Activated CD8-positive, alpha-beta memory T cell treated with anti-CD3 and anti-CD28 coated beads for 24 hours (primary cell): Measurements from ENCODE around the gene SDK1.
"Not testable (repeated sequence)": the region's sequence is repeated elsewhere in the genome, so short reads cannot be mapped to it uniquely, and the experiment has no call there.

ENCODE experiments used
- DNase-seq: peaks from one replicate; pipeline ENCODE4 v3.0.0-alpha.2; 2020

SDK1 gene

DNA sequence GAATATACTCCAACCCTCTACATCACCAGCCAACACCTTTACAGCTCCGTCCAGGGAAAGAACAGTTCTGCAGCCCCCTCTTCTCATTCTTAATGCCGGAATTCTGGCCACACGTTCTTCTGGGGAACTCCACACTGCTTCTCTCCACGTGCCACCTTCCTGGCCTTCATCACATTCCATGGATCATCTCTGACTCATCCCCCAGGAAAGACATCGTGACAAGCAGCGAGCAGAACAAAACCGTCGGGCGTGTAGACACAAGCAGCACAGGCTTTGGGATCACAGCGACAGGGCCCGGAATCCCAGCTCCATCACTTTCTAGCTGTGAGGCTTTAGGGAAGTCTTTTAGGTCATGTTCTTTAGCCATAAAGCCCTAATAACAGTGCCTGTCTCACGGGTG, 790.7 kb downstream of the SDK1 start:
- DNase-seq: no peak

DNA sequence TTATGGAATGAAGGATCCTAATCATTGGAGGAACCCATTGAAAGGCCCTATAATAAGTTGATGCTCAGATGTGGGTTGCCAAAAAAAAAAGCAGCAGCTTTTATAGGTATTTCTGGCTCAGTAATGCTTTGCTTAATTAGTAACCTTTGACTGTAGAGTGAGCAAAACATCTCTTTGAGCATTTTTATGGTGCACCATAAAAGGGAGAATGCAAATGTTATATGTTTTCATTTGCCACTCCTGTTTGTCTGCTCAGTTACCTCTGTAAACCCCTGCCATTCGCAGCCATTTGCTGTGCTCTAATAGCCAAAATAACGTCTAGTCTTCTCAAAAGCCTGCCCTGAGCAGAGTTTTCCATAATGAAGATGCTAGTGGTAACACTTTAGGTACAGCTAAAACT, 792.0 kb downstream of the SDK1 start:
- no peak for DNase-seq

DNA sequence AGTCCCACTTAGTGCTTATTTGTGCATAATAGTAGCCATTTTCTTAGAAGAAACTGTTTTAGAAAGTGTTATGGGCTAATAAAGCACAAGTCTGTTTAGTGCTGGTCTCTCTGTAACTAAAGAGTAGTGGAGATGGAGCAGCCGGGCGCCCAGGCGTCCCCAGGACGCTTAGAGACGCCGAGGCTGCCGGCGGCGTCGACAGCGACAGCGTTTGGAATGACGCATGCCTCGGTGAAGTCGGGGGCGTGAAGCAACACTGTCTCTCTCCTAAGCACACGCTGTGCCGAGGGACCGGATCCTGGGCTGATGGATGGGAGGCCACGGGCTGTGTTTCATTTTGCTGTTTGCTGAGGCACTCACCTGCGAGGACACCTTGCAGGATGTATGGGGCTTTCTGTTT, 792.4 kb downstream of the SDK1 start:
- no peak for DNase-seq

DNA sequence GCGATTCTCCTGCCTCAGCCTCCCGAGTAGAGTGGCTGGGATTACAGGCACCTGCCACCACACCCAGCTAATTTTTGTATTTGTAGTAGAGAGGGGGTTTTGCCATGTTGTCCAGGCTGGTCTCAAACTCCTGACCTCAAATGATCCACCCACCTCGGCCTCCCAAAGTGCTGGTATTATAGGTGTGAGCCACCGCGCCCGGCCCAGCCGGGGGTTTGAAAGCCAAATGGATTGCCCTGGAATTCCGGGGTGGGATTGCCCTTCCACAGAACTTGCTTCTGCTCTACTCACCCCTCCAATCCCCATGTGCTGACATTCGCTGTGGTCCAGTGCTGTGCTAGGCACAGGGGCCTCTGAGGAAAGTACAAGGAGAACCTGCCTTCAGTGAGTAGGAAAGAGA, 793.1 kb downstream of the SDK1 start:
- DNase-seq: not testable (repeated sequence)

DNA sequence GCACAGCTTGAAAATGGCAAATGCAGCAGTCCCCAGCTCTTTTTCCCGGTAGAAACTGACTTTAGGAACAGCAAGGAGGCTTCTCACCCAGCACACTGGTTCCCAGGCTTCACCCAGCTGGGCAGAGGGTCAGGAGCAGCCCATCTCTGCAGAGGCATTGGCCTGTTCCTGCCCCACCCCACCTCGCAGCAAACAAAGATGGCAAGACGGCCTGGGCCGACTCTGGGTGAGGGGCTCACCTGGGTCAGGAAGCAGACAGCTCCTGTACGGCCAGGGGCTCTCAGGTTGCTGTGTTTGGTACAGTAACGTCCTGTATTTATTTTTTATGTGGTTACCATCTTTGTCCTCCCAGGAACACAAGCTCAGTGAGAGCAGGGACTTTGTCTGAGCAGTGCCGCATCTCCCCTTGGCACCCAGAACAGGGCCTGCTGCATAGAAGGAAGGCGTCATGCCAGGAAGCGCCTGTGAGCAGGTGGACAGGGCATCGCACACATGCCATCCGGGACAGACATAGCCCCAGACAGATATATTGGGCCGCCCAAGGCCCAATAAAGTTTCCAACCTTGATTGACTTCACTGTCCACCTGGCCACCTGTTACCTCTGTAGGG, 796.1 kb downstream of the SDK1 start:
- peak; percentile 59 for DNase-seq

DNA sequence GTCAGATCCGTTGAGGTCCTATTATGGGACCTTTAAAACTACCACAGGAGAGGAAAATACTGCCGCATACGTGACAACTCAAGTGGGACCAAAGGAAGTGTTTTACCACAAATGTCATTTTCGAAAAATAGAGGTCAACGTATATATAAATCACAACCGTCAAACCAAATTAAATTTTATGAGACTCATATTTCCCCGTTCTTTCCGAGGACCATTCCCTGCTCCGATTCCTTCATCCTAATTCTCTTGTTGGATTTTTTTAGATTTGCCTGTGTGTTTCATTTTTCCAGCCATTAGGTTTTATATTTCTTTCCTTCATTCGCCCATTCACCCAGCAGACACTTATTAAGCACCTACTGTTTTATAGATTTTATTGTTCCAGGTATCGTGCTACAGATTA, 797.1 kb downstream of the SDK1 start:
- DNase-seq: no peak

DNA sequence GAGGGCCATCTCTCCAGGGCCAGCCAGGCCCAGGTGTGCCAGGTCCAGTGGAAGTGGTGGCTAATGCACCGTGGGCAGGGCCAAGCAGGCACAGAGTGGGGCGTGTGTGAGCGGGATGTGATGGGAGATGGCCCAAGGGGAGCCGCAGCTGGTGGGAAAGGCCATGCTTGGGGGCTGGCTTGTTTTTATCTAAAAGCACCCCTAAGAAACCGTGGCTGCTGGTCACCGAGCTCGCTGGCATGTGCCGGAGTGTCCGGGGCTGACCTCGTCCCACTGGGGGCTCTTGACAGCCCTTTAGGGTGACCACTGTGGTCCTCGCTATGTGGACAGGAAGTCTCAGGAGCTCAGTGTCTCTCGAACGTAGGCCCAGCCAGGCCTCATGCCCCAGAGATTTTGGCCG, 798.6 kb downstream of the SDK1 start:
- DNase-seq: no peak

DNA sequence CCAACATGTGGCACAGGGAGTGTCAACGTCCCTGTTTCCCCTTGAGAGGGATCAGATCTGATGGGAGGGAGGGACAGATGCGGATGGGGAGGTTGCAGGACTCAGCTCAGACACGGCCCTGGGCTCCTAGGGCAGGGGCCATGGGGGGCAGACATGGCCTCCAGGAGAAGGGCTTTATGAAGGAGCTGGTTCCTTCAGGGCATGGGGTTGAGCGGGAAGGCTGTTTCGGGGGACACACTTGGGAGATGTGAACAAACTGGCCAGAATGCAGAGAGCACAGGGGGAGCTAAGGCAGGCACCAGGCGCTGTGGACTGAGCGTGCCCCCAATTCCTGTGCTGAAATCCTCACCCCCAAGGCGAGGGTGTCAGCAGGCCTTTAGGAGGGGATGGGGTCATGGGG, 799.1 kb downstream of the SDK1 start:
- no peak for DNase-seq

DNA sequence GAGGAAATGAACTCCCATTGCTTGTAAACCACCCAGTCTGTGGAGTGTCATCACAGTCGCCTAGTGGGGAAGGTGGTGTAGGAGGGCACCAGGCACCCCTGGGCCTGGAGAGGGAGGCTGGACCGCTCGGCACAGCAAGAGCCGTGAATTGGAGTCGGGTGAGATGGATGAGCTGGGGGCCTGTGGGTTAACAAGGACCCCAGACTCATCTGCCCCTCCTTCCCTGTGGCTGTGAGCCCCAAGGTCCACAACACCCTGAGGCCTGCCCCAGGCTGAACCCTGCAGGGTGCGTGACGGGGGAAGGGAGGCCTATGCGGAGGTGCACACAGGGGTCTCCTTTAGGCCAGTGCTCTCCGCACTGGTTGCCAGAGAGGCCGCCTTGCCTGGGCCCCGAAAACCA, 799.6 kb downstream of the SDK1 start:
- DNase-seq: no peak

DNA sequence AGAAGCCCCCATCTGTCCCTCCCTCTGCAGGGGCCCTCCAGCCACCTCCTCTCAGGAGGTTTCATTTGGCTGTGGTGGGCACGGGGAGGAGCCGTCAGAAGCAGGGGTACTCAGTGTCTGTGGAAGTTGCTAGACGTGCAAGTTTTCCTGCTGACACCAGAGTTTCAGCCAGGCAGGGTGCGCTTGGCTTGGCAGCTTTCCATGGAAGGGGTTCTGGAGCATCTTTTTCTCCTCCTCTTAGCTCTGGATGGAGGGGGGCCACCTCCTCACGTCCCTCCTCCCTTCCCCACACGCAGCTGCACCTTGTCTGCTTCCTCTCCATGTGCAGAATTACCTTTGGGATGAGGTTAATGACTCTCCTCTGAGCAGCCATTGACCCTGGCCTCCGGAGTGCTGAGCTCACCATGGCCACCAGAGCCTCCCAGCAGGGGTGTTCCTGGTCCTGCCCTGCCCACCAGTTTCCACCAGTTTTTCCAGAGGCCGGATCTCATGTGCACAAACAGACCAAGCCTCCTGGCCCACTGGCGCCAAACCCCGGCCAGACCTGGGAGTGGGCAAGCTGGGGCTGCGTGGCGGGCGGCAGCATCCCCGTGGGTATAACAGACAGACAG, 801.3 kb downstream of the SDK1 start:
- DNase-seq: no peak

DNA sequence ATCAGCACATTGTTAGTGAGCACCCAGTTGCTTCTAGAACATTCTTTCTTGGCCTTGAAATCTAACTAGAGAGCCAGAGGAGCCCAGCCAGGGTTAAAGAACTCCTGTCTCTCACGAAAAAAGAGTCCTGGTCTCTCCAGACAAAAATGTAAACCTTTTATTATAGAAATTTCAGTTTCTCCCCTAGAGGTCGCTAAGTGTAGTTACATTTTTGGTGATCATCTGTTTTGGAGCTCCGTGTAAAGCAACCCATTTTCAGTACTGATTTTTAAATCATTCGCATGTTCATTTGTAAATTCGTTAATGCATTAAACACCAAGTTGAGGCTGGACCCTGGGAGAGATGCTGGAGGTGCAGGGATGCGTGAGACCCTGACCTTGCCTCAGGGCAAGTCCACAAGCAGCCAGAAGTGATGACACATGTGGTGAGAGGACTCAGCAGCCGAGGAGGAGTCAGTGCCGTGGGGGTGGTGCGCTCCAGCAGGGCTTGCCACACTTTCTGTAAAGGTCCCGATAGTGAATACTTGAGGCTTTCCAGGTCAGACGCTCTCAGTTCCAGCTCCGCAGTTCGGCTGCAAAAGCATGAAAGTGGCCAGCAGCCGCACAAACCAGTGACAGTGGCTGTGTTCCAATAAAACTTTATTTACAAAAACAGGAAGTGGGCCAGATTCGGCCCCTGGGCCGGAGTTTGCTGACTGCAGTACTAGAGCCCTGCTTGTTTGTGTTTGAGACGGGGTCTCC, 802.5 kb downstream of the SDK1 start:
- DNase-seq: no peak

DNA sequence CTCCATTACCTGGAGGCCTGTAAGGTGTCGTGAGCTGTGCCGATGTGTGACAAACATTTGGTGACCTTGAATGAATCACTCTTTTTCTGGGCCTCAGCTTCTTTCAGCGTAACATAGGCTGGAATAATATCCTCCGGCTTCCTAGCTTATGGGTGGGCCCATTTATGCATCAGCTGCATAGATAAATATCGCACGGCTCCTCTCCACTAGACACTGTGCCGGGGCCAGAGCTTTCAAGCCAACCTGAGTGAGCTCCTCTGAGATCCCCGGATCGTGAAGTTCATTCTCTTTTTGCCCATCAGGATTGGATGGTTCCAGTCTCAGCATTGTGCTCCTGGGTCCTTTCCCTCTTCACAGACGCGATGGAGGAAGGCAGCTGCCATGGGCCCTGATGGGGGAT, 806.8 kb downstream of the SDK1 start:
- no peak for DNase-seq

DNA sequence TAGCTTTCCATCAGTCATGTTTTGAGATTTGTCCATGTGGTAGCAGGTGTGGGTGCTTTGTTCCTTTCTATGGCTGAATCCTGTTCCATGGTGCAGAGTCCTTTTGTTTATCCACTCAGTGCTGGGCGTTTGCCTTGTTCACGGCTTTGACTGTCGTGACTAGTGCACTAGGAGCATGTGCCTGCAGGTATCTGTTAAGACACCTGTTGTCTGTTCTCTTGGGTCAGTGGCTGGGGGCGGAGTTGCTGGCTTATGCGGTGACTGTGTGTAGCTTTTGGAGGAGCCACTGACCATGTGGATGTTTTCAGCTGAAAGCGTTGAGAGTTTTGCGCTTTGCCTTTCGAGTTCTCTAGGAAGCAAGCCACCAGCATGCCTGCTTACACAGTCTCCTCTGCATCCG, 807.9 kb downstream of the SDK1 start:
- DNase-seq: no peak

DNA sequence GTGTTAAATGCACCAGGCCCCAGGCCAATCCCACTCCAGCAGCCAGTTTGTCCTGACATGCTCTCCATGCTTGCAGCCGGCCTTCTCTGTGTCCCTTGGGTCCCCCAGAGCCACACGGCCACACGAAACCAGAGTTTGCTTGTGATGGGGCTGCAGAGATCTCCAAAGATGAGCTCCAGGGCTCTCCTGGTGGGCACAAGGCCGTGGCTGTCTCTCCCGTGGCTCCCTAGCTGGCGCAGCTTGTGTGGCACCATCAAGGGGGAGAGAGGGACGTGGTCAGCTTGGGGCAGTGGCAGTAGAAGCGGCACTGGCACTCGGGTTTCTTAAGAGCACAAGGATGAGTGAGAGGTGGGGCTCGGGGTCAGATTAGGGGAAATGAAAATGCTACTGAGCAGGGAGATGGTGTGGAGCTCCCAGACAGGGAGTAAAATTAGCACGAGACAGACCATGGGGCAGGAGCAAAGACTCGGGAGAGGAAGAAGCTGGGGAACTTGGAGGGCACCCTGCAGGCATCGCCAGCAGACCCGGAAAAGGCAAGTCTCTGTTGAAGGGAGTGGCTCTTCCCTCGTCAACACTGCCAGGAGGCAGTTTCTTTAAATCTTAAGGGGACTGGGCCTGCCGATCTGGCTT, 808.5 kb downstream of the SDK1 start:
- DNase-seq: no peak

DNA sequence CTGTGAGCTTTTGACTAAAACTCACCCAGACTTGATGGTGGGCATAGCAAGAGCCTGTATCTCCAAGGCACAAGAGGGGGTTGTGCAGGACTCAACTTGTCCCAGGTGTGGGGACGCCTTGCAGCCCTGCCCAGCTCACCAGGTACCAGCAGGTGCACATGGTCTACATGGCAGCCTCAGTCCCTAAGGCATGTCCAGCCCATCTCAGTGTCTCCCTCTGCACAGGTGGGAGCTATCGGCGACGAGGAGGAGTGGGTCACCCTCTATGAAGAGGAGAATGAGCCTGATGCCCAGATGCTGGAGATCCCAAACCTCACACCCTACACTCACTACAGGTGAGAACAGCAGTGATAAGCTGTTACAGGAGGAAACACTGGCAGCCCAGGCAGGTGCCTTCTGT, 809.4 kb downstream of the SDK1 start:
- no peak for DNase-seq

DNA sequence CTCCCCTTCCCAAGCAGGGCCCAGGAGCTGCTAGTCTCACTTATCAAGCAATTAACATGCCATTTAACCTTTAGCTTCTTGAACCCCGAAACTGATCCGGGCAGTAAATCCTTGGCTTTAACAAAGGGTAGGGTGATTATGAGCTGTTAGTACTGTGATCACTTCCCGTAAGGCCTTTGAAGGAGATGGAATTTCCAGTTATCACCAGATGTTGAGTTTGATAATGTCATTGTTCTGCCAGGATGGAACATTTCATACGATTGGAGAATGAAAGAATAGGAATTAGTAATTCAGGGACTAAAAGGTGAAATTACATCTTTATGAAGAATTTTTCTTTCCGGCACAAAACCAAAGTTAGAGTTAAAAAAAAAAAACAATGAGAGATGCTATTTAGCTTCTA, 810.1 kb downstream of the SDK1 start:
- no peak for DNase-seq

DNA sequence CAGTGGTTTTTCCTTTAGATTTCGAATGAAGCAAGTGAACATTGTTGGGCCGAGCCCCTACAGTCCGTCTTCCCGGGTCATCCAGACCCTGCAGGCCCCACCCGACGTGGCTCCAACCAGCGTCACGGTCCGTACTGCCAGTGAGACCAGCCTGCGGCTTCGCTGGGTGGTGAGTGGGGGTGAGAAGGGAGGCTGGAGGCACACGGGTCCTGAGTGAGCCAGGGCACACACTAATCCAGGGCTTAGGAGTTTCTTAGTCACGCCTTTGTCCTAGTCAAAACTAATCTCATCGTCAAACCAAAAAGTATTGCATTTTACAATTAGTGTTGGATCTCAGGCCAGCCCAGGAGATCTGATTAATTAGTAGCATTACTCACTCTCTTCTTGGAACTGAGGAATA, 812.2 kb downstream of the SDK1 start:
- DNase-seq: no peak

DNA sequence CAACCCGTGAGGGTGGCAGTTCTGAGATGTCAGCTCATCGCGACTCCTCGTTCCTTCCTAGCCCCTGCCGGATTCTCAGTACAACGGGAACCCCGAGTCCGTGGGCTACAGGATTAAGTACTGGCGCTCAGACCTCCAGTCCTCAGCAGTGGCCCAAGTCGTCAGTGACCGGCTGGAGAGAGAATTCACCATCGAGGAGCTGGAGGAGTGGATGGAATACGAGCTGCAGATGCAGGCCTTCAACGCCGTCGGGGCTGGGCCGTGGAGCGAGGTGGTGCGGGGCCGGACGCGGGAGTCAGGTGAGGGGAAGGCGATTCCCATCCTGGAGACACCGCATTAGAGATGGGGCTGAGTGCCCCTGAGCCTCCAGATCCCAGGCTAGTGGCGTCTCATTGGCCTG, 812.9 kb downstream of the SDK1 start:
- DNase-seq: no peak

DNA sequence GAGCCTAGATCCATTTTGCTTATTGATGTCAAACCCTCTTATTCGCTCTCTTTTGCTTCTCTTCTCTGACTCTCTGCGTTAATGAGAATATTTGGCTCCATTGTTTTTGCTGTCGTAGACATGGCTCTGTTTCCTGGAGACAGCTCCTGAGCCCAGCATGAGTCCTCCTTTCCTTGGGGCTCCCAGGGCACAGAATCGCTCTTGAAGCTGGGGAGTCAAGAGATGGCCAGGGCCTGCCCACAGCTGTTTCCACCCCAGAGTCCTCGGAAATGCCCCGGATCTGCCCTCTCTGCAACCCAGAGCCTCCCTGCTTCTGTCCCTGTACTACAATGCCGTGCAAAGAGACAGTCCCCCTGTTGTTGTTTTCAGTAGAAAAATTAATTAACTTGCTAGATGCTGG, 814.4 kb downstream of the SDK1 start:
- no peak for DNase-seq

DNA sequence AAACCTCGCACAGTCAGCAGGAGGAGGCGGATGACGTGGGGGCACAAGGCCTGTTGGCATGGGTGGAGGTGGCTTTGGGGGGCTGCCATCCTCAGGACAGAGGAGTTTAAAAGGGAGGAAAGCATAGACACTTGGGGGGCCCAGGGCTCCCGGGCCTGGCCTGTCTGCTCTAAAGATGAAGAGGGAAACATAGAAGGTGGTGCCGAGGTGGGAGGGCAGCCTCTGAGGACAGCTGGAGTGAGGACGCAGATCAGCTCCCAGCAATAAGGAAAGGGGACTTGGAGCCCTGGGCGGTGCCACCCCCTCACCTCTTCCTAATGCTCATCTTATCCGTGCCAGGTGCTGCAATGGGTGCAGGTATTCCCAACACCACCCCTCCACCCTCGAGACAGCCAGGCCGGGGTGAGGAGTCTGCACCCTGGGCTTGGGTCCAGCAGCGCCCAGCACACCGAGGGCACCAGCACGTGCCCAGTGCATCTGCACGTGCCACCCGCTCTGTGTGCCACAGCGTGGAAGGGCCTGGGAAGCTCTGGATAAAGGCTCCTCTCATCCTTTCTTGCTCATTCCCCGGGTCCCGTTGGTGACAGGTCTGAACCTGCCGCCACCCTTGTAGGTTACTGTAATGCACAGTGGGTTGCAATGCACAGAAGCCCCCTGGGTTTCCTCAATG, 815.0 kb downstream of the SDK1 start:
- no peak for DNase-seq

DNA sequence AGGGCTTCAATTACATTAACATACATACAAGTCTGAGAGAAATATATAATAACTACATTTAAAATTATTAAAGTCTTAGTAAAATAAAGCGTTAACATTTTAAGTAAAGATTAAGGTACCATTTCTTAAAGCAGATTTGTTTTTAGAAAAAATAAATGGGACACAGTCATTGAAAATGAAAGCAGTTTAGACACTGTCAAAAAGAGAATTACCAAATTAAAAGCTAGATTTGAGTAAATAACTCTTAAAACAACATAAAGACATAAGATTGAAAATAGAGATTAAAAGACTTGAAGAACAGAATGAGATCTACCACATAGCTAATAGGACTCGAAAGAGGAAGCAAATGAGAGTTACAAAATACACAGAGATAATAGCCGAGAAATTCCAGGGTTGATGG, 818.8 kb downstream of the SDK1 start:
- DNase-seq: no peak

DNA sequence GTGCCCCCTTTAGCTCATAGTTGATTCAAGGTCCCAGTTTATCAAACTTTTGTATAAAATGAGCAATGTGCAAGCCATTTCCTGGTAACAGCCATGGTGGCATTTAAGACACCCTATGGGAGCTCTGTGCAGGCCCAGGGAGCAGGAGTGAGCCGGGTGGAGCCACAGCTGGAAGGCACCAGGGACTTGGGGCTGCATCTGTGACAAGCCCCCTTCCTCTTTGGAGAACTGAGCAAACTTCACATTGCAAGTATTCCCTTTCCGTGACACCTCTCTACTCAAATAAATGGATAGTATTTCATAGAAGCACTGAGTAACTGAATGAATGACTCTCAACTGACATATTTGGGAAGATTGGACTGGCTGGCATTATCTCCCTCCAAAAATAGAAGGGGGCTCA, 822.3 kb downstream of the SDK1 start:
- no peak for DNase-seq

DNA sequence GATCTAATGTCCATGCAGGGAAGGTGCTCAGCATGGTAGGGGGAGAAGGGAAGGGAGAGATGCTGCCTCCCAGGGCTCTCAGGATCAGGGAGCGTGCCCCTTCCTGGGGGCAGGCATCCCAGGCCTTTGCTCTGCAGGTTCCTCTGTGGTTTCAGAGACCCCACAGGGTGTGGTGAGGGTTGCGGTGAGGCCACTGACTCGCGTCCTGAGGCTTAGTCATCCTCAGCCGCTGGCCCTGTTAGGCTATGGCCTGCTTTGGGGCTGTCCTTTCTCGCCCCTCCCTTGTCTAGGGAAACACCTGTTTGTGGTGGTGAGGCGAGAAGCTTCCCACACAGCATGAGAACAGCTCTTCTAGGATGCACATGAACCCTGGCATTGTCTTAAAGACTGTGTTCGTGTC, 822.8 kb downstream of the SDK1 start:
- no peak for DNase-seq
